Endothelial cell of umbilical vein (primary cell): ENCODE measurements around the gene LRP1. TPM values are rescaled to one million over a fixed set of nuclear protein-coding genes. Genes with fewer than 3 reads are reported as not detected.

ENCODE experiments used
- BruUV-seq: library from RNA; stranded (reverse); fragments of 400-500 nt; replicated peaks from 2 replicates; lab custom pipeline; 2021; lab: Mats Ljungman, UMichigan
- CTCF ChIA-PET: fragments of 300-600, 350-600 bp; sonication (Branson Sonifier 250); formaldehyde crosslinking; loops from one replicate; lab custom pipeline; 2021; ENCODE audit warnings: antibody characterized with exemption, inconsistent platforms; lab: Charles Lee
- POLR2A ChIA-PET: fragments of 300-600, 350-600 bp; sonication (Branson Sonifier 250); formaldehyde crosslinking; loops from one replicate; lab custom pipeline; 2021; ENCODE audit warnings: antibody characterized with exemption, inconsistent platforms; lab: Charles Lee
- DNase-seq: peaks from one replicate; pipeline ENCODE4 v3.0.0-alpha.2; 2011; ENCODE audit warnings: low read depth, low spot score
- FAIRE-seq: peaks from 2 replicates; lab custom pipeline; 2011; peaks lifted over from hg19 to GRCh38; lab: Jason Lieb, UNC
- H2AFZ ChIP-seq: 2 replicates; pipeline ENCODE4 v1.6.0; 2012; ENCODE audit warnings: low read depth, low read length, control low read depth, inconsistent platforms
- H3K27ac ChIP-seq: 2 replicates; pipeline ENCODE4 v1.5.1; 2011; ENCODE audit warnings: low read depth, mild to moderate bottlenecking, control low read depth, low read length, moderate library complexity; ENCODE audit not compliant: insufficient read depth
- H3K27me3 ChIP-seq, 2 experiments: 2 replicates each; pipeline versions ENCODE4 v1.6.0 to v1.6.1; 2011; ENCODE audit warnings: low read length in 2 of 2, mixed read lengths in 1 of 2; ENCODE audit not compliant: control insufficient read depth in 2 of 2, insufficient read depth in 2 of 2
- H3K36me3 ChIP-seq, 2 experiments: 2 replicates in 1 of 2; 3 replicates in 1 of 2; pipeline ENCODE4 v1.5.1; 2011; ENCODE audit warnings: low read length in 2 of 2, mild to moderate bottlenecking in 1 of 2, moderate library complexity in 1 of 2; ENCODE audit not compliant: control insufficient read depth in 2 of 2, insufficient read depth in 2 of 2; ENCODE audit errors: extremely low read depth in 1 of 2
- H3K4me1 ChIP-seq: 3 replicates; pipeline ENCODE4 v1.5.1; 2011; ENCODE audit warnings: mild to moderate bottlenecking, low read length; ENCODE audit not compliant: control insufficient read depth, insufficient read depth; ENCODE audit errors: extremely low read depth
- H3K4me2 ChIP-seq: 2 replicates; pipeline ENCODE4 v1.6.1; 2011; ENCODE audit warnings: low read length, control low read depth, mixed read lengths; ENCODE audit not compliant: insufficient read depth
- H3K4me3 ChIP-seq, 3 experiments: fragments of 200-600 bp in 1 of 3; sonication (generic), shearing (Covaris generic) in 1 of 3; replicated peaks in 1 of 3; 2 replicates each; pipeline ENCODE4 v1.5.1; 2011 to 2016; ENCODE audit warnings: control low read depth in 3 of 3, low read length in 3 of 3, mild to moderate bottlenecking in 2 of 3, inconsistent platforms in 1 of 3, low read depth in 1 of 3, moderate library complexity in 1 of 3; ENCODE audit not compliant: insufficient read depth in 1 of 3
- H3K79me2 ChIP-seq: 2 replicates; pipeline ENCODE4 v1.6.0; 2012; ENCODE audit warnings: low read length, inconsistent platforms; ENCODE audit not compliant: control insufficient read depth, insufficient read depth
- H3K9ac ChIP-seq: replicated peaks from 2 replicates; pipeline ENCODE3; 2011; ENCODE audit warnings: low read length, control low read depth; ENCODE audit not compliant: insufficient read depth; ENCODE audit errors: extremely low read depth
- H3K9me1 ChIP-seq: replicated peaks from 3 replicates; pipeline ENCODE4 v1.6.0; 2011; ENCODE audit warnings: mild to moderate bottlenecking, low read length; ENCODE audit not compliant: control insufficient read depth, insufficient read depth; ENCODE audit errors: extremely low read depth
- H3K9me3 ChIP-seq: replicated peaks from 2 replicates; pipeline ENCODE4 v1.5.1; 2012; ENCODE audit warnings: low read length, inconsistent platforms; ENCODE audit not compliant: control insufficient read depth, insufficient read depth
- H4K20me1 ChIP-seq: replicated peaks from 2 replicates; pipeline ENCODE3; 2011; ENCODE audit warnings: mild to moderate bottlenecking, low read length; ENCODE audit not compliant: control insufficient read depth, insufficient read depth; ENCODE audit errors: extremely low read depth
- CTCF ChIP-seq, 2 donors: IDR thresholded peaks; 1 replicate in 1 of 2; 2 replicates in 1 of 2; pipeline ENCODE4 v1.5.1; 2011; ENCODE audit warnings: low read length in 2 of 2, mild to moderate bottlenecking in 2 of 2, moderate library complexity in 2 of 2, control low read depth in 1 of 2, inconsistent platforms in 1 of 2, low read depth in 1 of 2; ENCODE audit not compliant: insufficient read depth in 1 of 2; ENCODE audit errors: extremely low read depth in 1 of 2
- EZH2 ChIP-seq: IDR thresholded peaks from 2 replicates; pipeline ENCODE4 v1.6.1; 2012; ENCODE audit warnings: borderline replicate concordance, low read depth, mild to moderate bottlenecking, moderate library complexity, low read length, inconsistent platforms; ENCODE audit not compliant: severe bottlenecking
- FOS ChIP-seq: IDR thresholded peaks from 2 replicates; pipeline ENCODE4 v1.6.1; 2011; ENCODE audit warnings: mild to moderate bottlenecking, low read length, moderate library complexity, borderline replicate concordance; ENCODE audit not compliant: insufficient read depth
- GATA2 ChIP-seq: IDR thresholded peaks from 2 replicates; pipeline ENCODE4 v1.7.0; 2011; ENCODE audit warnings: low read depth, mild to moderate bottlenecking, moderate library complexity, mixed read lengths, low read length; ENCODE audit not compliant: insufficient read length, insufficient read depth
- JUN ChIP-seq: IDR thresholded peaks from 2 replicates; pipeline ENCODE4 v1.6.1; 2011; ENCODE audit warnings: borderline replicate concordance, low read depth; ENCODE audit not compliant: insufficient read length, insufficient read depth
- MYC ChIP-seq: IDR thresholded peaks from one replicate; pipeline ENCODE4 v1.6.1; 2011; ENCODE audit warnings: mild to moderate bottlenecking, low read depth, low read length
- POLR2A ChIP-seq: IDR thresholded peaks from 2 replicates; pipeline ENCODE4 v1.6.1; 2012; ENCODE audit warnings: low read depth, mild to moderate bottlenecking, control low read depth, low read length
- POLR2AphosphoS5 ChIP-seq: IDR thresholded peaks from 2 replicates; pipeline ENCODE4 v1.6.1; 2012; ENCODE audit warnings: low read depth, mild to moderate bottlenecking, control low read depth, low read length, moderate library complexity; ENCODE audit not compliant: insufficient read depth
- dilution Hi-C: fragments of 300-500 bp; cut with MboI; formaldehyde crosslinking; loops from one replicate; pipeline ENCODE4 v1.15.0; 2019; ENCODE audit warnings: low sequenced_read_pairs; ENCODE audit not compliant: extremely low pct_ligation_motif_present
- intact Hi-C: fragments of 100-400 bp; cut with micrococcal nuclease; formaldehyde crosslinking; loops from one replicate; pipeline ENCODE4 v1.10.0; 2022
- polyA plus RNA-seq, 4 experiments: library from polyadenylated mRNA; depleted of rRNA in 3 of 4; stranded (reverse) in 3 of 4; unstranded in 1 of 4; fragments of >200 nt; gene quantifications; 2 replicates each; pipeline versions ENCODE4 v1.2.1 to v1.2.3, GENCODE V29; 2011 to 2012; ENCODE audit warnings: missing spikeins in 1 of 4
- total RNA-seq: library from RNA; stranded (reverse); gene quantifications from 2 replicates; pipeline ENCODE4 v1.2.3, GENCODE V29; 2021
- TF ChIP-seq, protein P1 (sequence below): IDR thresholded peaks from 2 replicates; pipeline ENCODE4 v1.6.1; 2011; ENCODE audit not compliant: insufficient read depth, insufficient read length

Gene LRP1
- total and polyA plus RNA-seq, 2 donors (not counting 3 experiments of a cell fraction or from before 2014, with no cell fraction given): 1.6 to 4.6 TPM

GRCh38 chr12:57180321-57180989, 52.2 kb downstream of the LRP1 start:
- Histone ChIP-seq H3K9me3 (no peaks in the 10 kb centered on the region), H3K9ac (no peak overlapping the region), H3K4me1 (no peaks in the 10 kb centered on the region), H3K4me3 (no peak overlapping the region), H3K4me2 (no peak overlapping the region), H3K79me2 (no peaks in the 10 kb centered on the region), H4K20me1 (no peaks in the 10 kb centered on the region), H3K9me1 (no peaks in the 10 kb centered on the region), H3K27ac (no peak overlapping the region), H3K36me3 (no peaks in the 10 kb centered on the region), H2AFZ (no peak overlapping the region), H3K27me3 (peaks cover 2 to 5% of the 10 kb centered on the region in 2 experiments)
- dilution Hi-C loops: no loop called here
- ChIA-PET POLR2A (no interaction called here), CTCF (interaction anchor here (0.9 to 10.3 kb wide), 7 partner anchors 54 to 112 kb away, joined by 3 to 164 read pairs (median 34); partner anchors contain the start of genes LRP1 and STAT6)
- no TSS peak for BruUV-seq
- TF ChIP-seq, protein P1, sequence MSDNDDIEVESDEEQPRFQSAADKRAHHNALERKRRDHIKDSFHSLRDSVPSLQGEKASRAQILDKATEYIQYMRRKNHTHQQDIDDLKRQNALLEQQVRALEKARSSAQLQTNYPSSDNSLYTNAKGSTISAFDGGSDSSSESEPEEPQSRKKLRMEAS: no peak
- TF ChIP-seq JUN: no peak
- TF ChIP-seq GATA2: no peak
- no peak for TF ChIP-seq POLR2AphosphoS5
- TF ChIP-seq CTCF (IDR thresholded peaks at IDR 0.05; ENCODE audit: extremely low read depth in 1 of 2, insufficient read depth in 1 of 2, low read depth in 1 of 2, low read length in 2 of 2): no peak
- TF ChIP-seq POLR2A: no peak
- no peak for TF ChIP-seq MYC
- no peak for TF ChIP-seq FOS
- no peak for TF ChIP-seq EZH2
- FAIRE-seq: no peak
- intact Hi-C loops: no loop called here
- no peak for DNase-seq
